Astrocyte (in vitro differentiated cells and primary cell): ENCODE measurements around the gene AGPAT4. TPM values are rescaled to one million over a fixed set of nuclear protein-coding genes. Genes with fewer than 3 reads are reported as not detected.

Source experiments
- DNase-seq: peaks from one replicate; pipeline ENCODE4 v3.0.0-alpha.2; 2010; ENCODE audit warnings: low read depth
- FAIRE-seq: peaks from 2 replicates; lab custom pipeline; 2011; peaks lifted over from hg19 to GRCh38; lab: Jason Lieb, UNC
- H2AFZ ChIP-seq: 2 replicates; pipeline ENCODE4 v1.6.0; 2012; ENCODE audit warnings: low read depth, low read length, inconsistent platforms
- H3K27ac ChIP-seq: 2 replicates; pipeline ENCODE4 v1.5.1; 2011; ENCODE audit warnings: low read depth, low read length, inconsistent platforms
- H3K27me3 ChIP-seq: 2 replicates; pipeline ENCODE4 v1.6.0; 2011; ENCODE audit warnings: low read length, inconsistent platforms; ENCODE audit not compliant: insufficient read depth
- H3K36me3 ChIP-seq: 2 replicates; pipeline ENCODE4 v1.5.1; 2011; ENCODE audit warnings: low read length, inconsistent platforms; ENCODE audit not compliant: insufficient read depth
- H3K4me1 ChIP-seq: 2 replicates; pipeline ENCODE4 v1.5.1; 2011; ENCODE audit warnings: low read length, inconsistent platforms; ENCODE audit not compliant: insufficient read depth
- H3K4me2 ChIP-seq: 2 replicates; pipeline ENCODE4 v1.6.0; 2012; ENCODE audit warnings: low read length, inconsistent platforms
- H3K4me3 ChIP-seq: 2 replicates; pipeline ENCODE4 v1.5.1; 2011; ENCODE audit warnings: low read depth, mild to moderate bottlenecking, low read length, inconsistent platforms; ENCODE audit not compliant: insufficient read depth
- H3K79me2 ChIP-seq: 2 replicates; pipeline ENCODE4 v1.6.0; 2012; ENCODE audit warnings: mild to moderate bottlenecking, low read length, inconsistent platforms; ENCODE audit not compliant: insufficient read depth
- H3K9ac ChIP-seq: 2 replicates; pipeline ENCODE4 v1.6.0; 2012; ENCODE audit warnings: mild to moderate bottlenecking, low read length, inconsistent platforms
- H3K9me3 ChIP-seq: 2 replicates; pipeline ENCODE4 v1.5.1; 2012; ENCODE audit warnings: low read depth, mild to moderate bottlenecking, low read length, inconsistent platforms; ENCODE audit not compliant: insufficient read depth
- H4K20me1 ChIP-seq: 2 replicates; pipeline ENCODE4 v1.6.0; 2012; ENCODE audit warnings: low read length, inconsistent platforms; ENCODE audit not compliant: insufficient read depth
- H3K27ac Mint-ChIP-seq: one replicate; pipeline ENCODE4 v1.8.0; 2021; ENCODE audit warnings: mild to moderate bottlenecking, mixed read lengths; ENCODE audit not compliant: unreplicated experiment
- H3K27me3 Mint-ChIP-seq: one replicate; pipeline ENCODE4 v1.8.0; 2021; ENCODE audit warnings: low read depth, mixed read lengths; ENCODE audit not compliant: unreplicated experiment
- H3K36me3 Mint-ChIP-seq: one replicate; pipeline ENCODE4 v1.8.0; 2021; ENCODE audit warnings: low read depth, mixed read lengths; ENCODE audit not compliant: unreplicated experiment
- H3K4me1 Mint-ChIP-seq: one replicate; pipeline ENCODE4 v1.8.0; 2021; ENCODE audit warnings: low read depth, mixed read lengths; ENCODE audit not compliant: unreplicated experiment
- H3K4me3 Mint-ChIP-seq: one replicate; pipeline ENCODE4 v1.8.0; 2021; ENCODE audit warnings: mild to moderate bottlenecking, moderate library complexity, mixed read lengths; ENCODE audit not compliant: unreplicated experiment
- H3K9me3 Mint-ChIP-seq: one replicate; pipeline ENCODE4 v1.8.0; 2021; ENCODE audit warnings: mild to moderate bottlenecking, mixed read lengths; ENCODE audit not compliant: unreplicated experiment
- CTCF ChIP-seq: IDR thresholded peaks from 2 replicates; pipeline ENCODE4 v1.5.1; 2011; ENCODE audit warnings: low read depth, mild to moderate bottlenecking, inconsistent platforms, low read length, moderate library complexity; ENCODE audit not compliant: insufficient read depth
- EZH2 ChIP-seq: IDR thresholded peaks from 2 replicates; pipeline ENCODE4 v1.6.1; 2012; ENCODE audit warnings: mild to moderate bottlenecking, low read length, inconsistent platforms; ENCODE audit not compliant: insufficient read depth
- total RNA-seq: library from RNA; stranded (reverse); gene quantifications from 2 replicates; pipeline ENCODE4 v1.2.1, GENCODE V29; 2021

AGPAT4 gene
- total RNA-seq, 1 donor from 2014 or later, result 27.2 TPM

- Mint-ChIP-seq H3K4me3 (no peak overlapping the region), H3K36me3 (no peaks in the 10 kb centered on the region), H3K27ac (no peak overlapping the region), H3K9me3 (no peaks in the 10 kb centered on the region), H3K4me1 (peaks cover 18% of the 10 kb centered on the region), H3K27me3 (no peaks in the 10 kb centered on the region)
- H4K20me1 ChIP-seq, result peaks cover 22% of the 10 kb centered on the region
- peaks cover 4% of the 10 kb centered on the region for H3K4me1 ChIP-seq
- FAIRE-seq (no peak), DNase-seq (no peak)
- no peak overlapping the region for H3K27ac ChIP-seq
- no peak for TF ChIP-seq EZH2
- no peak for TF ChIP-seq CTCF
- H3K27me3 ChIP-seq, result no peaks in the 10 kb centered on the region
- peaks cover 34% of the 10 kb centered on the region for H3K79me2 ChIP-seq
- no peaks in the 10 kb centered on the region for H3K36me3 ChIP-seq
- H3K9me3 ChIP-seq, result no peaks in the 10 kb centered on the region
- H3K9ac ChIP-seq, result no peak overlapping the region
- peak overlapping the region; percentile 93 for H3K4me2 ChIP-seq
- H3K4me3 ChIP-seq, result no peak overlapping the region
- H2AFZ ChIP-seq, result no peak overlapping the region
Observed at GRCh38 chr6:161274898-161275297, 1.0 kb upstream of the AGPAT4 start.

DNA sequence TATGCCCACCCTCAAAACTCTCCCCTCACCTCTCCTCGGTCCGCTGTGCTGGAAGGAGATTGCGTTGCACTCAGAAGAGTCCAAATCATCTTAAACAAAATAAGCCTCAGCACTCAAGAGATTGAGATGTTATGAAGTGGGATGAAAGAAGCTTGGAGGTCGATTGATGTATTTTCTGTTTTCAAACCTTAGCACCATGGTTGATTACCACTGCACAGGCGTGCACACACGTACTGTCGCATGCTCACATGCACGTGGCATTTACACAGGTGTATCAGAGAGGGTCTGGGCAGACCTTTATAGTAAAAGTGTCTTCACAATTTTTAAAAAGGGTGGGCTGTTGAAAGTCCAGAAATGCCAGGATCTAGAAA is 612 bp upstream of the AGPAT4 start:
- Histone ChIP-seq H3K4me3 (peak overlapping the region; percentile 79), H4K20me1 (peaks cover 26% of the 10 kb centered on the region), H3K4me2 (peak overlapping the region; percentile 93), H3K79me2 (peaks cover 39% of the 10 kb centered on the region), H2AFZ (peak overlapping the region; percentile 88), H3K9me3 (no peaks in the 10 kb centered on the region), H3K27me3 (no peaks in the 10 kb centered on the region), H3K9ac (peak overlapping the region; percentile 88), H3K36me3 (no peaks in the 10 kb centered on the region), H3K27ac (peak overlapping the region; percentile 93), H3K4me1 (peaks cover 4% of the 10 kb centered on the region)
- Mint-ChIP-seq H3K4me1 (peaks cover 18% of the 10 kb centered on the region), H3K4me3 (peak overlapping the region; percentile 91), H3K9me3 (no peaks in the 10 kb centered on the region), H3K36me3 (no peaks in the 10 kb centered on the region), H3K27me3 (no peaks in the 10 kb centered on the region), H3K27ac (peak overlapping the region; percentile 90)
- TF ChIP-seq CTCF (no peak), EZH2 (no peak)
- no peak for FAIRE-seq
- no peak for DNase-seq

DNA sequence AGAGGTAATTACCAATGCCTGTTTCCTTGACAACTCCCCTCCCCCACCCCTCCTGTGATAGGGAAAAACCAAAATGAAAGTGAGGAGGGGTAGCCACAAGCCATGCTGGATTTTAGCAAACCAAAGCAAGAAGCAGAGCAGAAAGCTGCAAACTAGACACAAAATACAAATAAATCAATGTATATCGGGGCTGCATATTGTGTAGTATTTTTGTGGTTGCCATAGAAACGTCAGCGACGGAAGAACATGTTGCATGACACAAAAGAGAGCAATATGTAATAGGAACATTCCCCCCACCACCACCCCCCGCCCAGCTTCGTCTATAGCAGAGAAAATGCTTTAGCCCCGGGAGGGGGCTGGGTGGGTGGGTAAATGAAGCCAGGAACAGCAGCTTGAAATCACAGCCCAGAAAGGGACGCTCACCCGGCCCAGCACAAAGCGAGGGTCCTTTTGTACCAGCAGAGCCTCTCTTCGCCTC is 548 bp downstream of the AGPAT4 start:
- peaks cover 22% of the 10 kb centered on the region for H3K4me1 Mint-ChIP-seq
- peaks cover 4% of the 10 kb centered on the region for H3K4me1 ChIP-seq
- H2AFZ ChIP-seq, result no peak overlapping the region
- peaks cover 2% of the 10 kb centered on the region for H3K36me3 Mint-ChIP-seq
- FAIRE-seq (no peak), DNase-seq (peak; percentile 36)
- peak overlapping the region; percentile 93 for H3K27ac ChIP-seq
- H3K9me3 Mint-ChIP-seq, result no peaks in the 10 kb centered on the region
- no peaks in the 10 kb centered on the region for H3K27me3 ChIP-seq
- H3K4me3 ChIP-seq, result peak overlapping the region; percentile 79
- peak overlapping the region; percentile 95 for H3K27ac Mint-ChIP-seq
- H3K36me3 ChIP-seq, result no peaks in the 10 kb centered on the region
- H4K20me1 ChIP-seq, result peaks cover 36% of the 10 kb centered on the region
- peak overlapping the region; percentile 91 for H3K4me3 Mint-ChIP-seq
- no peaks in the 10 kb centered on the region for H3K9me3 ChIP-seq
- H3K9ac ChIP-seq, result peak overlapping the region; percentile 88
- peaks cover 50% of the 10 kb centered on the region for H3K79me2 ChIP-seq
- TF ChIP-seq CTCF (no peak), EZH2 (no peak)
- H3K27me3 Mint-ChIP-seq, result no peaks in the 10 kb centered on the region
- peak overlapping the region; percentile 93 for H3K4me2 ChIP-seq
